Peyer's patch (tissue), 4 donors: ENCODE measurements around the gene RAD51B.

Experiments
- POLR2A ChIP-seq, 2 donors: fragments of 450-650 bp; IDR thresholded peaks; one replicate each; pipeline ENCODE4 v1.5.1; 2017; ENCODE audit warnings: antibody characterized with exemption in 2 of 2, mild to moderate bottlenecking in 2 of 2, moderate library complexity in 2 of 2
- TF ChIP-seq, protein P1 (sequence below), 6 experiments: fragments of 450-650 bp in 4 of 6; fragments of 200-600 bp in 2 of 6; sonication (generic) in 1 of 6; IDR thresholded peaks; one replicate each; pipeline ENCODE4 v1.5.1; 2017 to 2019; ENCODE audit warnings: antibody characterized with exemption in 6 of 6, mild to moderate bottlenecking in 3 of 6, moderate library complexity in 1 of 6

DNA sequence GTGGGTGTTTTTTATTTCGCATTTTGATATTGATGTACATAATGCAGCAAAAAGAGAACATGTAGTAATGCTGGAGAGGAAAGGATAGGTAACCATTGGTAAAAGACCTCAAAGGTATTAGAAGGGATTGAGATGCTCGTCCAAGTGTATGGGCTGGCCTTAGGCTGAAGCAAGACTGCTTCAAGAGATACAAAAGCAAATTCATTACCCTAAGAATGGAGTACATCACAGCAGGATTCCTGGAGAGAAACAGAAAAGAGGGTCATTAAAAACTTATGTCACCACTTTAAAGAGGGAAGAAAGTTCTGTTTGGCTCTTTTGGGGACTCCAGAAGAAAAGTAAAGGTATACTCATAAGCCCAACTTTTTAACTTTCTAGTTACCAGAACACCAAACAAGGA lies 552.8 kb downstream of the RAD51B start:
- TF ChIP-seq, protein P1, sequence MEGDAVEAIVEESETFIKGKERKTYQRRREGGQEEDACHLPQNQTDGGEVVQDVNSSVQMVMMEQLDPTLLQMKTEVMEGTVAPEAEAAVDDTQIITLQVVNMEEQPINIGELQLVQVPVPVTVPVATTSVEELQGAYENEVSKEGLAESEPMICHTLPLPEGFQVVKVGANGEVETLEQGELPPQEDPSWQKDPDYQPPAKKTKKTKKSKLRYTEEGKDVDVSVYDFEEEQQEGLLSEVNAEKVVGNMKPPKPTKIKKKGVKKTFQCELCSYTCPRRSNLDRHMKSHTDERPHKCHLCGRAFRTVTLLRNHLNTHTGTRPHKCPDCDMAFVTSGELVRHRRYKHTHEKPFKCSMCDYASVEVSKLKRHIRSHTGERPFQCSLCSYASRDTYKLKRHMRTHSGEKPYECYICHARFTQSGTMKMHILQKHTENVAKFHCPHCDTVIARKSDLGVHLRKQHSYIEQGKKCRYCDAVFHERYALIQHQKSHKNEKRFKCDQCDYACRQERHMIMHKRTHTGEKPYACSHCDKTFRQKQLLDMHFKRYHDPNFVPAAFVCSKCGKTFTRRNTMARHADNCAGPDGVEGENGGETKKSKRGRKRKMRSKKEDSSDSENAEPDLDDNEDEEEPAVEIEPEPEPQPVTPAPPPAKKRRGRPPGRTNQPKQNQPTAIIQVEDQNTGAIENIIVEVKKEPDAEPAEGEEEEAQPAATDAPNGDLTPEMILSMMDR (IDR thresholded peaks at IDR 0.05) = no peak
- TF ChIP-seq POLR2A (IDR thresholded peaks at IDR 0.05) = no peak
